HG02973 (cell line): ENCODE results near the gene MAPKAP1.

Source experiments
- ATAC-seq: cut with Tn5 transposase; IDR thresholded peaks from one replicate; pipeline ENCODE4 v1.9.1; 2021; ENCODE audit warnings: moderate library complexity; ENCODE audit not compliant: unreplicated experiment

The MAPKAP1 gene

GRCh38 chr9:125493384-125493783 is 213.6 kb downstream of the MAPKAP1 start:
- no peak for ATAC-seq

- ATAC-seq = no peak
These were observed 214.3 kb downstream of the MAPKAP1 start for GRCh38 chr9:125492719-125493118.

- ATAC-seq = no peak
These were observed 219.2 kb downstream of the MAPKAP1 start for GRCh38 chr9:125487842-125488241.

GRCh38 chr9:125486576-125486975 is 220.4 kb downstream of the MAPKAP1 start:
- ATAC-seq = no peak

GRCh38 chr9:125486152-125486508 is 220.9 kb downstream of the MAPKAP1 start:
- ATAC-seq = no peak

GRCh38 chr9:125485471-125486151 is 221.4 kb downstream of the MAPKAP1 start:
- no peak for ATAC-seq

GRCh38 chr9:125484350-125485282 is 222.4 kb downstream of the MAPKAP1 start:
- no peak for ATAC-seq

GRCh38 chr9:125483697-125484096 is 223.3 kb downstream of the MAPKAP1 start:
- ATAC-seq = no peak

GRCh38 chr9:125479846-125480615 is 227.0 kb downstream of the MAPKAP1 start:
- no peak for ATAC-seq

GRCh38 chr9:125477089-125477544 is 229.9 kb downstream of the MAPKAP1 start:
- ATAC-seq = no peak

GRCh38 chr9:125476645-125477044 is 230.4 kb downstream of the MAPKAP1 start:
- no peak for ATAC-seq

- no peak for ATAC-seq
These were observed 231.6 kb downstream of the MAPKAP1 start for GRCh38 chr9:125475385-125475784.

- no peak for ATAC-seq
These were observed 233.9 kb downstream of the MAPKAP1 start for GRCh38 chr9:125472926-125473701.

GRCh38 chr9:125472562-125472925 is 234.5 kb downstream of the MAPKAP1 start:
- ATAC-seq = no peak

GRCh38 chr9:125470767-125471580 is 236.0 kb downstream of the MAPKAP1 start:
- ATAC-seq = no peak

- ATAC-seq = no peak
These were observed 236.8 kb downstream of the MAPKAP1 start for GRCh38 chr9:125470189-125470588.

GRCh38 chr9:125468646-125469045 is 238.4 kb downstream of the MAPKAP1 start:
- ATAC-seq = no peak

- ATAC-seq = no peak
These were observed 239.8 kb downstream of the MAPKAP1 start for GRCh38 chr9:125467116-125467740.

- ATAC-seq = no peak
These were observed 240.6 kb downstream of the MAPKAP1 start for GRCh38 chr9:125466411-125466810.
